Vagina (tissue), 2 donors: Measurements from ENCODE around the gene CSMD2. TPM values are rescaled to one million over a fixed set of nuclear protein-coding genes. Genes with fewer than 3 reads are reported as not detected.
A peak's percentile ranks its signal among the peaks of the same experiment; 100 is the strongest.

ENCODE experiments used
- DNase-seq, 2 donors: peaks; one replicate each; pipeline ENCODE4 v3.0.0-alpha.2; 2017; ENCODE audit errors: extremely low spot score in 2 of 2
- H3K27ac ChIP-seq: fragments of 200-600 bp; sonication (generic); one replicate; pipeline ENCODE4 v1.5.1; 2019
- H3K27me3 ChIP-seq: fragments of 200-600 bp; sonication (generic); one replicate; pipeline ENCODE4 v1.5.1; 2019
- H3K36me3 ChIP-seq, 2 donors: fragments of 200-600 bp; sonication (generic); one replicate each; pipeline ENCODE4 v1.5.1; 2017 to 2019
- H3K4me1 ChIP-seq: fragments of 200-600 bp; sonication (generic); one replicate; pipeline ENCODE4 v1.5.1; 2019
- H3K4me3 ChIP-seq, 2 donors: fragments of 200-600 bp; sonication (generic); 1 replicate in 1 of 2; 2 replicates in 1 of 2; pipeline ENCODE4 v1.5.1; 2016 to 2019
- H3K9me3 ChIP-seq: fragments of 200-600 bp; sonication (generic); one replicate; pipeline ENCODE4 v1.5.1; 2019
- POLR2A ChIP-seq, 2 donors: fragments of 450-650 bp; IDR thresholded peaks; one replicate each; pipeline ENCODE4 v1.6.1; 2017; ENCODE audit warnings: antibody characterized with exemption in 2 of 2, mild to moderate bottlenecking in 2 of 2, moderate library complexity in 2 of 2
- POLR2AphosphoS5 ChIP-seq, 2 donors: sonication (generic); formaldehyde crosslinking; IDR thresholded peaks; one replicate each; pipeline ENCODE4 v1.9.0; 2017; ENCODE audit warnings: antibody characterized with exemption in 2 of 2, mild to moderate bottlenecking in 2 of 2, low read depth in 1 of 2; ENCODE audit not compliant: insufficient read depth in 1 of 2
- intact Hi-C: fragments of 100-400 bp; cut with DNase I; formaldehyde crosslinking; loops from one replicate; pipeline ENCODE4 v1.15.1; 2023
- total RNA-seq: library from RNA; depleted of rRNA; stranded (reverse); fragments of >200 nt; gene quantifications from one replicate; pipeline ENCODE4 v1.2.3, GENCODE V29; 2016
- TF ChIP-seq, protein P1 (sequence below), 3 experiments: fragments of 450-650 bp in 2 of 3; fragments of 200-600 bp in 1 of 3; sonication (generic) in 1 of 3; IDR thresholded peaks; one replicate each; pipeline ENCODE4 v1.5.1; 2017 to 2019; ENCODE audit warnings: antibody characterized with exemption in 3 of 3, mild to moderate bottlenecking in 2 of 3, moderate library complexity in 2 of 3

The CSMD2 gene
- total RNA-seq, 1 donor from 2014 or later: 0.25 TPM

DNA sequence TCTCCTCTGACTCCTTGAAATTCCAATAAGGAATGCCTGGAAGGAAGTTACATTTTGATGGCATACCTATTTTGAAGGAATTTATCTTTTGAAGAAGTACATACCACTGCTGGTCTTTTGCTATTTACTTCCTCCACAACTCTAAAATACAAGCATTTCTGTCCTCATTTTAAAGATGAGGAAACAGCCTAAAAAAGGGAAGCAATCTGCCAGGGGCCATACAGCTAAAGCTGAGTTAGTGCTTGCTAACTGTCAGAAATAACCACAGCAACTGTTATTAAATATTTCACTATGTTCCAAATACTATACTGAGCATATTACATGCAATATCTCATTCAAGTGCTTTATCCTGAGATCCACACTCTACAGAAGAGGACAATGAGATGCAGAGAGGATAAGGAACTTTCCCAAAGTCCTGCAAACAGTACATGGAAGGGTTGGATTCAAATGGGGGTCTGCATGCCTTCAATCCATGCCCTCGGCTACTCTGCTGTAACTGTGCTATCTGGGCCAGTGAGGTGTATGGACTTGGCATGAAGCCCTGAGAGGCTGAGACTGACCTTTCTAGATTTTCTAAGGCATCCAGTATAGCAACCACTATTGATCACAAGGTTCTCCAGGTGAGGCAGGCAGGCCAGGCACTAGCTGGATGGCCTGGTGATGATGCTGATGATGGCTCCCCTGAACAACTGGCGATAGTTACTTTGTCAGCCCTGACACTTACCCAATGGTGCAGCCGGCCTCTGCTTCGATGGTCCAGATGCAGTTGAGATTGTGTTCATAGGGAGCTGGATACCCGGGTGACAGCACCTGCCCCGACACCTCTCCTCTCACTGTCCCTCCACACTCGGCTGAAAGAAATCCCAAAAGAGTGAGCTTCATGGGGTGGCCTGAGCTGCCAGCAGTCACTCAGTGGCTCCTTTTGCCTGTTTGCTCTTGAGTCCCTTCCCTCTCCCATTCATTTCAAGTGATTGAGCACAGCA, 472.5 kb downstream of the CSMD2 start:
- Histone ChIP-seq H3K4me3 (no peak overlapping the region), H3K27me3 (no peaks in the 10 kb centered on the region), H3K9me3 (no peaks in the 10 kb centered on the region), H3K36me3 (no peaks in the 10 kb centered on the region), H3K27ac (no peak overlapping the region), H3K4me1 (no peaks in the 10 kb centered on the region)
- intact Hi-C loops: no loop called here
- TF ChIP-seq POLR2A (IDR thresholded peaks at IDR 0.05) (no peak), POLR2AphosphoS5 (IDR thresholded peaks at IDR 0.05; ENCODE audit: insufficient read depth in 1 of 2, low read depth in 1 of 2) (no peak)
- TF ChIP-seq, protein P1, sequence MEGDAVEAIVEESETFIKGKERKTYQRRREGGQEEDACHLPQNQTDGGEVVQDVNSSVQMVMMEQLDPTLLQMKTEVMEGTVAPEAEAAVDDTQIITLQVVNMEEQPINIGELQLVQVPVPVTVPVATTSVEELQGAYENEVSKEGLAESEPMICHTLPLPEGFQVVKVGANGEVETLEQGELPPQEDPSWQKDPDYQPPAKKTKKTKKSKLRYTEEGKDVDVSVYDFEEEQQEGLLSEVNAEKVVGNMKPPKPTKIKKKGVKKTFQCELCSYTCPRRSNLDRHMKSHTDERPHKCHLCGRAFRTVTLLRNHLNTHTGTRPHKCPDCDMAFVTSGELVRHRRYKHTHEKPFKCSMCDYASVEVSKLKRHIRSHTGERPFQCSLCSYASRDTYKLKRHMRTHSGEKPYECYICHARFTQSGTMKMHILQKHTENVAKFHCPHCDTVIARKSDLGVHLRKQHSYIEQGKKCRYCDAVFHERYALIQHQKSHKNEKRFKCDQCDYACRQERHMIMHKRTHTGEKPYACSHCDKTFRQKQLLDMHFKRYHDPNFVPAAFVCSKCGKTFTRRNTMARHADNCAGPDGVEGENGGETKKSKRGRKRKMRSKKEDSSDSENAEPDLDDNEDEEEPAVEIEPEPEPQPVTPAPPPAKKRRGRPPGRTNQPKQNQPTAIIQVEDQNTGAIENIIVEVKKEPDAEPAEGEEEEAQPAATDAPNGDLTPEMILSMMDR (IDR thresholded peaks at IDR 0.05): no peak
- peak; percentile 32 to 46 for DNase-seq

DNA sequence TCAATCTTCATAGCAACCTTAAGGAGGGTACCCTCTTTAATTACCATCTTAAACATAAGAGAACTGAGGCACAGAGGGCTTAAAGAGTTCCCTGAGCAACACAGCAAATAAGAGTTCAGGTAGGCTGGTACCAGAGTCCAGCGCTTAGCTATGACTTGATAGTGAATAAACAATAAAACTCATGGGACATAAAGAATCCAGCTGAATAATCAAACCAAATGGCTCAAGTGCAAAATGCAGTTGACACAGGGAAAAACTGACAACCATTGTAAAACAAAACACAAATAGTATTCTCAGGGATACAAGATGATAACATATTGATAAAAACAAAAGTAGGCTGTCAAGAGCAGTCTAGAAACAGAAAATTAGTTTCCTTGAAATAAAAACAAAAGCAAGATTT, 478.0 kb downstream of the CSMD2 start:
- H3K36me3 ChIP-seq: no peaks in the 10 kb centered on the region
- no peak overlapping the region for H3K27ac ChIP-seq
- H3K9me3 ChIP-seq: no peaks in the 10 kb centered on the region

DNA sequence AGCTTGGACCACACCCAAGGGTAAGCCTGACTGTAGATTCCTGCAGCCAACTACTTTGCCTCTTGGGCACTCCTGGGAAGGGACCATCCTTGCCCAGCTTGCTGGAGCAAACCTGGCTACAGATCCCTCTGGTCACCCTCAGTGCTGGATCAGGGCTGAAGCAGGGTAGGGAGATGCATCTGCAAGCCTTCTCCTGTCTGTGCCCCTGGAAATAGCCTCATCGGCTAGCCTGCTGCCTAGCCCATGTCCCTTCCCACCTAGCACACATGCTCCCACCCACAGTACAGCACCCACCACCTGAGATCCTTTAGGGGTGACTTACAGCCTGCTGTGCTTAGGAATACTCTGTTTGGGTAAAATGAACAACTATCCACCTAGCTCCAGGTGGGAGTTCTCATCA, 478.5 kb downstream of the CSMD2 start:
- no peaks in the 10 kb centered on the region for H3K4me1 ChIP-seq
- peak in 1 of 2 donors; percentile 42 for DNase-seq
- H3K27me3 ChIP-seq: no peaks in the 10 kb centered on the region
- H3K27ac ChIP-seq: no peak overlapping the region
- TF ChIP-seq, protein P1 (IDR thresholded peaks at IDR 0.05): no peak
- TF ChIP-seq POLR2AphosphoS5 (IDR thresholded peaks at IDR 0.05; ENCODE audit: insufficient read depth in 1 of 2, low read depth in 1 of 2): no peak
- TF ChIP-seq POLR2A (IDR thresholded peaks at IDR 0.05): no peak
- no peak overlapping the region for H3K4me3 ChIP-seq
- H3K9me3 ChIP-seq: no peaks in the 10 kb centered on the region
- H3K36me3 ChIP-seq: no peaks in the 10 kb centered on the region
- intact Hi-C loops: no loop called here

More for the DNA sequence above, 478.0 kb downstream of the CSMD2 start:
- no peak for DNase-seq
- Histone ChIP-seq H3K4me3 (no peak overlapping the region), H3K4me1 (no peaks in the 10 kb centered on the region), H3K27me3 (no peaks in the 10 kb centered on the region)
- intact Hi-C loops: no loop called here
- TF ChIP-seq POLR2A (IDR thresholded peaks at IDR 0.05) (no peak), POLR2AphosphoS5 (IDR thresholded peaks at IDR 0.05; ENCODE audit: insufficient read depth in 1 of 2, low read depth in 1 of 2) (no peak)
- TF ChIP-seq, protein P1 (IDR thresholded peaks at IDR 0.05): no peak

DNA sequence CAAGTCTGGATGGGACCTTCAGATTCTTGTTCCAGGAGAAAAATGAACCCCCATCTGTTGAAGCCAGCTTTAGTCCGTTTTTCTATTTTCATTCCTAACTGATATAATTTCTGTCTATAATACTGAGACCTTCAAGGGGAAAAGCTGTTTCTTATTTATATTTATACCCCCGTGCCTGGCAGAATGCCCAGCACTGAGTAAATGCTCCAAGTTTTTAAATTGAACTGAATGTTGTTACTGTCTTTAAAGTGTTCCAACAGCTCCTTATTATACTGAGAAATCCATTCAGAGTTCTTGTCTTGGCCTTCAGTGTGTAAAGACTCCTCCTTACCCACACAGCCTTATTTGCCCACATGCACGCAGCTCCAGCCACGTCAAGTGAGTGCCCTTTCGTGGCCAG, 479.8 kb downstream of the CSMD2 start:
- H3K27ac ChIP-seq: no peak overlapping the region
- TF ChIP-seq, protein P1 (IDR thresholded peaks at IDR 0.05): no peak
- TF ChIP-seq POLR2A (IDR thresholded peaks at IDR 0.05) (no peak), POLR2AphosphoS5 (IDR thresholded peaks at IDR 0.05; ENCODE audit: insufficient read depth in 1 of 2, low read depth in 1 of 2) (no peak)
- intact Hi-C loops: no loop called here
- no peak overlapping the region for H3K4me3 ChIP-seq
- no peak for DNase-seq
- no peaks in the 10 kb centered on the region for H3K27me3 ChIP-seq
- no peaks in the 10 kb centered on the region for H3K9me3 ChIP-seq
- no peaks in the 10 kb centered on the region for H3K36me3 ChIP-seq
- H3K4me1 ChIP-seq: no peaks in the 10 kb centered on the region
